OCI-LY7 (cell line): Measurements from ENCODE around the gene TLE1. TPM values are rescaled to one million over a fixed set of nuclear protein-coding genes. Genes with fewer than 3 reads are reported as not detected.

Source experiments
- BruUV-seq: library from RNA; stranded (reverse); fragments of 400-500 nt; replicated peaks from 2 replicates; lab custom pipeline; 2021; lab: Mats Ljungman, UMichigan
- CTCF ChIA-PET: fragments of 300-600 bp; sonication (Branson Sonifier 250); formaldehyde crosslinking; loops from one replicate; lab custom pipeline; 2022; ENCODE audit warnings: antibody characterized with exemption; ENCODE audit not compliant: unreplicated experiment; lab: Charles Lee
- POLR2A ChIA-PET: fragments of 300-600 bp; sonication (Branson Sonifier 250); formaldehyde crosslinking; loops from one replicate; lab custom pipeline; 2022; ENCODE audit warnings: antibody characterized with exemption; lab: Charles Lee
- DNase-seq: peaks from one replicate; pipeline ENCODE4 v3.0.0-alpha.2; 2015; ENCODE audit warnings: low spot score
- H2AFZ ChIP-seq: fragments of 200-600 bp; sonication (generic), shearing (Covaris generic); 2 replicates; pipeline ENCODE4 v1.6.1; 2014; ENCODE audit warnings: mild to moderate bottlenecking, antibody characterized with exemption, low read length, moderate library complexity
- H3K27ac ChIP-seq: fragments of 200-600 bp; sonication (generic); 2 replicates; pipeline ENCODE4 v1.5.1; 2014; ENCODE audit warnings: mixed run types, low read depth, mild to moderate bottlenecking, moderate library complexity, low read length, inconsistent platforms; ENCODE audit not compliant: poor library complexity, severe bottlenecking
- H3K36me3 ChIP-seq: fragments of 200-600 bp; sonication (generic); 2 replicates; pipeline ENCODE4 v1.6.1; 2014; ENCODE audit warnings: mild to moderate bottlenecking, antibody characterized with exemption, low read length, moderate library complexity, mixed read lengths; ENCODE audit not compliant: insufficient read depth
- H3K4me1 ChIP-seq: fragments of 200-600 bp; sonication (generic); 2 replicates; pipeline ENCODE4 v1.5.1; 2014; ENCODE audit warnings: mild to moderate bottlenecking, low read length; ENCODE audit not compliant: insufficient read depth, poor library complexity, severe bottlenecking
- H3K4me2 ChIP-seq: fragments of 200-600 bp; sonication (generic); 2 replicates; pipeline ENCODE4 v1.6.1; 2014; ENCODE audit warnings: mild to moderate bottlenecking, low read length
- H3K4me3 ChIP-seq: fragments of 200-600 bp; sonication (generic); 2 replicates; pipeline ENCODE4 v1.5.1; 2014; ENCODE audit warnings: mild to moderate bottlenecking, low read depth, low read length; ENCODE audit not compliant: poor library complexity, severe bottlenecking
- H3K79me2 ChIP-seq: fragments of 200-600 bp; sonication (generic); 2 replicates; pipeline ENCODE4 v1.6.1; 2016; ENCODE audit warnings: low read depth, mild to moderate bottlenecking, low read length, moderate library complexity, mixed read lengths; ENCODE audit not compliant: insufficient read depth
- H3K9me2 ChIP-seq: fragments of 200-600 bp; sonication (generic); 2 replicates; pipeline ENCODE4 v1.6.1; 2016; ENCODE audit warnings: mild to moderate bottlenecking, low read length, mixed read lengths; ENCODE audit not compliant: insufficient read depth
- H3K9me3 ChIP-seq: fragments of 200-600 bp; sonication (generic); 2 replicates; pipeline ENCODE4 v1.6.1; 2014; ENCODE audit warnings: mild to moderate bottlenecking, mixed run types, low read length, mixed read lengths
- H4K20me1 ChIP-seq: fragments of 200-600 bp; sonication (generic); 2 replicates; pipeline ENCODE4 v1.6.1; 2014; ENCODE audit warnings: mild to moderate bottlenecking, antibody characterized with exemption, low read length, moderate library complexity, mixed read lengths; ENCODE audit not compliant: insufficient read depth
- EZH2phosphoT487 ChIP-seq: fragments of 200-600 bp; sonication (generic); IDR thresholded peaks from 2 replicates; pipeline ENCODE4 v1.6.1; 2018; ENCODE audit warnings: low read depth, borderline replicate concordance, mild to moderate bottlenecking, mixed run types, antibody characterized with exemption, low read length, moderate library complexity, mixed read lengths
- intact Hi-C: fragments of 100-400 bp; cut with micrococcal nuclease; formaldehyde crosslinking; loops from one replicate; pipeline ENCODE4 v1.10.0; 2022; ENCODE audit not compliant: unreplicated experiment
- total RNA-seq, 2 experiments: library from RNA; depleted of rRNA in 1 of 2; stranded (reverse); fragments of >200 nt in 1 of 2; shearing (Covaris generic) in 1 of 2; gene quantifications; 2 replicates each; pipeline ENCODE4 v1.2.3, GENCODE V29; 2014 to 2022
- TF ChIP-seq, protein P1 (sequence below): fragments of 200-600 bp; sonication (generic); conservative IDR thresholded peaks from 2 replicates; pipeline ENCODE4 v1.5.1; 2014; ENCODE audit warnings: mild to moderate bottlenecking, antibody characterized with exemption, low read length, moderate library complexity, mixed read lengths

Gene TLE1
- total RNA-seq, 2 experiments from 2014 or later, result 0.13 TPM; not detected in 1

DNA sequence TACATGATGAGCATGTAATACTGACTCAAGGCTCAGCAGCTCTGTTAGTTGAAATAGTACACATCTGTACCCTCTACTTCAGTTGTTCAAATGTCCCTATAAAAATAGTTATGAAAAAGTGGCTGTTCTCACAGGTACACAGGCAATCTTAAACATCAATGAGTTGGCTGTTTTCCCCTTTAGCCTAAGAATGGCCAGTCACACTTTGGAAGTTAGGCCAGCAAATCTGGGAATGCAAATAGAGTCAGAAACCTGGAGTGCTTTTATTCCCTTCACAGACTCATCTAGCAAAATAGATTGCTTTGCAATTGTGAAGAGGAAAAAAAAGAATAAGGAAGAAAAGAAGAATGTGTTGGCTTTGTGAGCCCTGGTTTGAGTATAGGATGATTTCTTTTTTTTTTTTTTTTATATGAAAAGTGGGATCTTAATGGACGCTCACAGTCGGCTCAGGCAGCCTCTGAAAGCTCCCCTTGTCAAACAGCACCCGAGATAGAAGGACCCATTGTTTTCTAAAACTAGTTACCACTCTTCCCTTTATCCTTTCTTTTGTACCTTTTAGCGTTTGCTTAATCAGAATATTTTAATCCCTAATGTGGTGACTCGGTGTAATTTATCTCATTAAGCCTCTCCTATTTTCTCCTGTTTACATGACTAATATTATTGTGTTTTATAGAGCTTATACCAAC is 27.9 kb upstream of the TLE1 start:
- no peak for DNase-seq
- Histone ChIP-seq H3K79me2 (no peaks in the 10 kb centered on the region), H3K4me1 (no peaks in the 10 kb centered on the region), H3K9me2 (no peaks in the 10 kb centered on the region), H3K4me3 (no peak overlapping the region), H2AFZ (no peak overlapping the region), H3K9me3 (no peaks in the 10 kb centered on the region), H3K4me2 (no peak overlapping the region), H3K36me3 (no peaks in the 10 kb centered on the region), H3K27ac (no peak overlapping the region), H4K20me1 (no peaks in the 10 kb centered on the region)
- BruUV-seq, result no TSS peak
- CTCF ChIA-PET, result no interaction called here
- POLR2A ChIA-PET, result interaction anchor here (0.5 to 0.7 kb wide), 2 partner anchors 16 to 591 kb away, joined by 3 to 4 read pairs; no protein-coding TSS in a partner anchor
- TF ChIP-seq EZH2phosphoT487, result no peak
- TF ChIP-seq, protein P1, sequence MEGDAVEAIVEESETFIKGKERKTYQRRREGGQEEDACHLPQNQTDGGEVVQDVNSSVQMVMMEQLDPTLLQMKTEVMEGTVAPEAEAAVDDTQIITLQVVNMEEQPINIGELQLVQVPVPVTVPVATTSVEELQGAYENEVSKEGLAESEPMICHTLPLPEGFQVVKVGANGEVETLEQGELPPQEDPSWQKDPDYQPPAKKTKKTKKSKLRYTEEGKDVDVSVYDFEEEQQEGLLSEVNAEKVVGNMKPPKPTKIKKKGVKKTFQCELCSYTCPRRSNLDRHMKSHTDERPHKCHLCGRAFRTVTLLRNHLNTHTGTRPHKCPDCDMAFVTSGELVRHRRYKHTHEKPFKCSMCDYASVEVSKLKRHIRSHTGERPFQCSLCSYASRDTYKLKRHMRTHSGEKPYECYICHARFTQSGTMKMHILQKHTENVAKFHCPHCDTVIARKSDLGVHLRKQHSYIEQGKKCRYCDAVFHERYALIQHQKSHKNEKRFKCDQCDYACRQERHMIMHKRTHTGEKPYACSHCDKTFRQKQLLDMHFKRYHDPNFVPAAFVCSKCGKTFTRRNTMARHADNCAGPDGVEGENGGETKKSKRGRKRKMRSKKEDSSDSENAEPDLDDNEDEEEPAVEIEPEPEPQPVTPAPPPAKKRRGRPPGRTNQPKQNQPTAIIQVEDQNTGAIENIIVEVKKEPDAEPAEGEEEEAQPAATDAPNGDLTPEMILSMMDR, result no peak
- intact Hi-C loops, result no loop called here

DNA sequence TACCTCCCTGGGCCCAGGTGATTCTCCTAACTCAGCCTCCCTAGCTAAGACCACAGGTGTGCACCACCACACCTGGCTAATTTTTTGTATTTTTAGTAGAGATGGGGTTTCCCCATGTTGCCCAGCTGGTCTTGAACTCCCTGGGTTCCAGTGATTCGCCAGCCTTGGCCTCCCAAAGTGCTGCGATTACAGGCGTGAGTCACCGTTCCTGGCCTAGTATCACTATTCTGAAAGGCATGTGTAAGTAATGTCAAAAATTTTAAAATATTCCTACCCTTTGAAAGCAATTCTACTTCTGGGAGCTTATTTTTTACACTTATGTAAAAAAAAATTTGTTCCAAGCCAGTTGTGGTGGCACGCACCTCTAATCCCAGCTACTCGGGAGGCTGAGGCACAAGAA is 27.1 kb upstream of the TLE1 start:
- no peak overlapping the region for H3K4me3 ChIP-seq
- no peak overlapping the region for H2AFZ ChIP-seq
- POLR2A ChIA-PET, result no interaction called here
- H3K9me3 ChIP-seq, result no peaks in the 10 kb centered on the region
- no peaks in the 10 kb centered on the region for H4K20me1 ChIP-seq
- H3K4me1 ChIP-seq, result no peaks in the 10 kb centered on the region
- H3K4me2 ChIP-seq, result no peak overlapping the region
- no TSS peak for BruUV-seq
- H3K36me3 ChIP-seq, result no peaks in the 10 kb centered on the region
- intact Hi-C loops, result no loop called here
- no peak for TF ChIP-seq EZH2phosphoT487
- TF ChIP-seq, protein P1, result no peak
- CTCF ChIA-PET, result no interaction called here
- H3K9me2 ChIP-seq, result no peaks in the 10 kb centered on the region
- DNase-seq, result no peak
- H3K79me2 ChIP-seq, result no peaks in the 10 kb centered on the region
- H3K27ac ChIP-seq, result no peak overlapping the region

GRCh38 chr9:81705578-81705977 is 16.2 kb upstream of the TLE1 start:
- ChIA-PET POLR2A (no interaction called here), CTCF (no interaction called here)
- Histone ChIP-seq H3K4me2 (no peak overlapping the region), H3K4me3 (no peak overlapping the region), H2AFZ (no peak overlapping the region), H3K27ac (no peak overlapping the region), H3K4me1 (no peaks in the 10 kb centered on the region), H3K9me3 (no peaks in the 10 kb centered on the region), H4K20me1 (no peaks in the 10 kb centered on the region), H3K36me3 (no peaks in the 10 kb centered on the region), H3K79me2 (no peaks in the 10 kb centered on the region), H3K9me2 (no peaks in the 10 kb centered on the region)
- DNase-seq, result no peak
- intact Hi-C loops, result no loop called here
- no TSS peak for BruUV-seq
- TF ChIP-seq, protein P1, result no peak
- no peak for TF ChIP-seq EZH2phosphoT487
